NCI-H2171 treated with DMSO at 0.1 percent for 48 hours (cell line): Measurements from ENCODE around the gene SLC28A3.

ENCODE experiments used
- DNase-seq: peaks from one replicate; lab custom pipeline; 2025; lab: John Stamatoyannopoulos, UW

The SLC28A3 gene

DNA sequence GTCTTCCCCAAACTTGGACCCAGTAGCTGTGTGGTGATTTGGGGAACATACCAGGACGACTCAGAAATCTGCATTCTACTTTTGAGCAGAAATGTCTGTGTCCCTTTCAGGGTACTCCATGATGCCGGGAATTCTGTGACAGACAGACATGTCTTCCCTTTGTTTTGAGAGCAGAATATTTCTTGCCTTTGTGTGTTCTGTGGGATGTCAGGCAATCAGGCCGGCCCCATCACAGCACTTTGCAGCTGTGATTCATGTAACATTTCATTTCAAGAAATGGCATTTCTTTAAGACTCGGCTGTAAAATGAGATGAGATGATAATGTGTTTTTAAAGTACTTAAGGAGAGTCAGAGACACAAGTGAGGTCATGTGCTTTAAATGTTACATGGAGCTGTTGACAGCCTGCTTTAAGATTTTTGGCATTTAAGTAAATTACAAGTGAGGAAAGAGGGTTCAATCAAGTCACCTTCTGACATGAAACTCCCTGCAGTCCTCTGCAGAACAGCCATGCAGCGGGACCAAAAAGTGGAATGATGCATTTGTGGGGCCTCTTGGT is 98.7 kb downstream of the SLC28A3 start:
- DNase-seq, result no peak

GRCh38 chr9:84239343-84239742 is 101.2 kb downstream of the SLC28A3 start:
- DNase-seq, result no peak

DNA sequence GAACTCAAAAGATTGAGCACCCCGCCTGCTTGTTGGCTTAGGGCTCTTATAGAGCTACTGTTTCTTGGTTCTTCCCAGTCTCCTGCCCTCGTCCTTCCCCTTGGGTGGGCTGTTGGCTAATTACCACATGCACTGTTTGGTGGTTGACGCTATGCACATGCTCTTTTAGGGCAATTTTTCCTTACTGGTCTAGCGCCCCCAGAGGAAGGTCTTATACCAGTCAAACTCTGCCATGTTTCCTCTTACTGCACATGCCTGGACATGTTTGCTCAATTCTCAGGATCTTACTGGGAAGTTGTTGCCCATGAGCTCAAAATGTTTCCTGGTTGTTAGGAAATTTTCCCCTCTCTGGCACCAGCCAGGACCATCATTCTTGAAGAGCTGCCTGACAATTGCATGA is 101.9 kb downstream of the SLC28A3 start:
- no peak for DNase-seq

- DNase-seq, result no peak
Measured at GRCh38 chr9:84235511-84235910, 105.0 kb downstream of the SLC28A3 start.

- DNase-seq, result no peak
Measured at GRCh38 chr9:84230355-84231145, 110.0 kb downstream of the SLC28A3 start.

DNA sequence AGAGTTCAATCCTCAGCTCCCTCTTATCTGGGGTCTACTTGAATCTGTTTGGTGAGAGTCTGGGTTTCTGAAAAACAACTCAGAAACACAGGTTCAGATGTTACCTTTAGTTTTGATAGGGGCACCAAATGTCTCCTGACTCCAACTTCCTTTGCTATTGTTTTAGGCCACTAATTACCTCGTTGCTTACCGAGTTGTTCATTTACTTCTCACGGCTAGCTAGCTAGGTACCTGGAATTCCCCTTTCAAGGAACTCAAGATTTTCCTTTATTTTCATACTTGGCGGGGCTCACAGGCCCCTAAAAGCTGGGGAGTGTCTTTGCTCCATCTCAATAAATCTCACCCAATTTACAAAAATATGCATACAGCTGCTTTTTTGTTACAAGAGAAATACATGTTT is 111.4 kb downstream of the SLC28A3 start:
- DNase-seq, result no peak

GRCh38 chr9:84228130-84228720 is 112.3 kb downstream of the SLC28A3 start:
- DNase-seq, result no peak

DNA sequence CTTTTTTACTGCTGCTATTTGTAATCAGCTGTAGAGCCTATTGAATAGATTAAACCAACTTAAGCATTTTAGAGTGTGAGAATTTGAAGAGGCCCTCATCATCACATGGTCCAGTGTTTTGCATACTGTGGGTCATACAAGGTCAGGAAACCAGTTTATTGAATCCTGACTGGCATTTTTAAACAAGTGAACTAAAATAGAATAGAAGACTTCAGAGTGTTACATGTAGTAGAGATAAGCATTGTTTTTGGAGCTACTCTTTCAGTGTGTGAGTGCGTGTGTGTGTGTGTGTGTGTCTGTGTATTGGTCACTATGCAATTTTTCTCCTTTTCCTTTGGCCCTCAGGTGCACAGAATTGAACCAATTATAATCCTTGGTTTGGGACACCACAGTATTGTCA is 114.4 kb downstream of the SLC28A3 start:
- DNase-seq, result no peak
